NCI-H1694 treated with DMSO at 0.1 percent for 48 hours (cell line): ENCODE results near the gene RADIL.
"Not testable (repeated sequence)": the region's sequence is repeated elsewhere in the genome, so short reads cannot be mapped to it uniquely, and the experiment has no call there.

ENCODE experiments used
- DNase-seq: peaks from one replicate; lab custom pipeline; 2025; lab: John Stamatoyannopoulos, UW

Gene RADIL, protein sequence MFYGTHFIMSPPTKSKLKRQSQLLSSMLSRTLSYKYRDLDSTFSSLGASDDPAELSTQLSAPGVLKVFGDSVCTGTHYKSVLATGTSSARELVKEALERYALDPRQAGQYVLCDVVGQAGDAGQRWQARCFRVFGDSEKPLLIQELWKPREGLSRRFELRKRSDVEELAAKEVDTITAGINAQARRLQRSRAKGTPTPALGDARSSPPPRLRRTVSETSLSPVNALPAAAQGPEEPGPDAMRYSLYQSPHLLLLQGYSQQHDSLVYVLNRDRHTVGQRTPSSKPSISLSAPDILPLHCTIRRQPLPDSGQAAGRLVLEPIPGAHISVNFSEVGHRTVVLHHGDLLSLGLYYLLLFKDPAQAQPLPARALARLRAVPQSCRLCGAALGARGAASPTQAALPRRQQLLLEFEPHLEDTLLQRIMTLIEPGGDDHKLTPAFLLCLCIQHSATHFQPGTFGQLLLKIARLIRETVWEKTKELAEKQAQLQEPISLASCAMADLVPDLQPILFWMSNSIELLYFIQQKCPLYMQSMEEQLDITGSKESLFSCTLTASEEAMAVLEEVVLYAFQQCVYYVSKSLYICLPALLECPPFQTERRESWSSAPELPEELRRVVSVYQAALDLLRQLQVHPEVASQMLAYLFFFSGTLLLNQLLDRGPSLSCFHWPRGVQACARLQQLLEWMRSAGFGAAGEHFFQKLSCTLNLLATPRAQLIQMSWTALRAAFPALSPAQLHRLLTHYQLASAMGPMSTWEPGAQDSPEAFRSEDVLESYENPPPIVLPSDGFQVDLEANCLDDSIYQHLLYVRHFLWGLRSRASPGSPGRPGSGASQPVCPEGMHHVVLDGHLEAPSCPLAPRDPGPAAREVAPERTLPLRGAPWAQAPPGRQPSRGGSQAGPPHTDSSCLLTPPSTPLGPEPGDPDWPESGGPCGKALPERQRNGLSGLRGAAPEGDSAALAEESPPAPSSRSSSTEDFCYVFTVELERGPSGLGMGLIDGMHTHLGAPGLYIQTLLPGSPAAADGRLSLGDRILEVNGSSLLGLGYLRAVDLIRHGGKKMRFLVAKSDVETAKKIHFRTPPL

DNA sequence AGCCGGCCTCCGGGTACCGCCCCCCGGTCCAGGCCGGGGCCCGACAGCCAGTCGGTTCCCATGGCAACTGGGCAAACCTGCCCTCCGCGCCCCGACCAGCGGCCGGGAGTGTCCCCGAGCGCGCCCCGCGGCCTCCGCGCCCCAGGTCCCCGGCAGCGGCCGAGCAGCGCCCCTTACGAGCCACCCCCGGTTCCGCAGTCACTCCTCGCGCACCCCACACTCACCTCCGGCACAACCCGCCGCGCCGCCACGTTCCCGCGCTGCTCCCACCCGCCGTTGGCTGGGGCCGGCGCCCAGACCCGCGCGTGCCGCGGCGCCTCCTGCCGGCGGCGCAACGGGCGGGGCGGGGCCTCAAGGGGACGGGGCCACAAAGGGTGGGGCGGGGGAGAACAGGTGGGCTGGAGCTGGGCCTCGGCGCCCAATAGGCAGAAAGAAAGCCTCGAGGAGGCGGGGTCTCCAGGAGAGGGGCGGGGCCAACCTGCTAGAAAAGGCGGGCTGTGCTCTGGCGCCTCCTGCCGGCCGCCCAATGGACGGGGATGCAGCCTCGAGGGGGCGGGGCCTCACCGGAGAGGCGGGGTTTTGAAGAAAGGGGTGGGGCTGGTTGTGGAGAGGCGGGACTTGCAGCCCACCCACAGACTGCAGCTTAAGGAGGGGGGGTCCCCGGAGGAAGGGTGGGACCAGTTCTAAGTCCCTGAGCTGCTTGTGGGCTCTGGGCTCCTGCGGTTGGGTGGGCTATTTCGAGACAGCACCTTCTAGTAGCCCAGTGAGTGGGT is at the start of gene RADIL:
TSS of gene RADIL (minus strand) at position 345 of the 773 bp plus-strand sequence. CDS start 5,577 bp downstream, outside the sequence.
- peak; percentile 90 for DNase-seq

DNA sequence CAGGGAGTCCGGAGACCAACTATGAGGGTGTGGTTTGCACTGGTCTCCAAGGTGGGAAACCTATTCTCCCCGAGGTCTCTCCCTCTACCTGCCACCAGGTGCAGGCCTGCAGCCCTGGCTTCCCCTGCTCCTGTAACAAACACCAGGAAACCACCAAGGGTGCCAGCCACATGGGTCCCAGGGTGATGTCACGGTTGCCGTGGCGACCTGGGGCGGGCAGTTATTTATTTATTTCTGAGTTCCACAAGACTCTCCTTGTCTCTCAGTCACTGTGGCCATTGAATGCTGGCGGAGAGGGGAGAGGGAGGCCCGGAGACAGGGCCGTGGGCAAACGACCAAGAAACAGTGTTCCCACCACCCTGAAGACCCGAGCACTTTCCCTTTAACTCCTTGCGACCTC is 48.4 kb upstream of the RADIL start:
- no peak for DNase-seq

DNA sequence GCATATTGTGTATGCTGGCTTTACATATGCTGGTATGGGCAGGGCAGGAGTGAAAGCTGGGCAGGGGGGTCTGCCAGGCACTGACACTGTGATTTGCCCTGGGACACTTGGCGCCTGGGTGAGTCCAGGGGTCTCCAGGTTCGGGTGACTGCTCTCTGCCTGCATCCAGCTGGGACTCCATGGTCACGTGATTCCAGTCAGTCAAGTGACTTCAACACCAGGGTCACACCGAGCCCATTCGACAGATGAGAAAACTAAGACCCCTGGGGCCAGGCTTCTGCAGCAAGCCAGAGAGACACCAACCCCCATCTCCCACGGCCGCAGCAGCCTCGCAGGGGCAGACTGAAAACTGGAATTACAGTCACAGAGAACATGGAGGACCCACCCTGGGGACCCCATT is 45.5 kb upstream of the RADIL start:
- no peak for DNase-seq

DNA sequence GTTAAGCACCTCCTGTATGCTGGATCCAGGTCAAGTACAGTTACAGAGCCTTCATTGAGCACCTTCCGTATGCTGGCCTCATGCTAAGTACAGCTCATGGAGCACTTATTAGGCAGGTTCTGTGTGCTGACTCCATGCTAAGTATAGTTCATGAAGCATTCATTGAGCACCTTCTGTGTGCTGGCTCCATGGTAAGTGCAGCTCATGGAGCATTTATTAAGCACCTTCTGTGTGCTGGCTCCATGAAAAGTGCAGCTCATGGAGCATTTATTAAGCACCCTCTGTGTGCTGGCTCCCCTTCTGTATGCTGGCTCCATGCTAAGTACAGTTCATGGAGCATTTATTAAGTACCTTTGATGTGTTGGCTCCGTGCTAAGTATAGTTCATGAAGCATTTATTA is 44.9 kb upstream of the RADIL start:
- DNase-seq = no peak

DNA sequence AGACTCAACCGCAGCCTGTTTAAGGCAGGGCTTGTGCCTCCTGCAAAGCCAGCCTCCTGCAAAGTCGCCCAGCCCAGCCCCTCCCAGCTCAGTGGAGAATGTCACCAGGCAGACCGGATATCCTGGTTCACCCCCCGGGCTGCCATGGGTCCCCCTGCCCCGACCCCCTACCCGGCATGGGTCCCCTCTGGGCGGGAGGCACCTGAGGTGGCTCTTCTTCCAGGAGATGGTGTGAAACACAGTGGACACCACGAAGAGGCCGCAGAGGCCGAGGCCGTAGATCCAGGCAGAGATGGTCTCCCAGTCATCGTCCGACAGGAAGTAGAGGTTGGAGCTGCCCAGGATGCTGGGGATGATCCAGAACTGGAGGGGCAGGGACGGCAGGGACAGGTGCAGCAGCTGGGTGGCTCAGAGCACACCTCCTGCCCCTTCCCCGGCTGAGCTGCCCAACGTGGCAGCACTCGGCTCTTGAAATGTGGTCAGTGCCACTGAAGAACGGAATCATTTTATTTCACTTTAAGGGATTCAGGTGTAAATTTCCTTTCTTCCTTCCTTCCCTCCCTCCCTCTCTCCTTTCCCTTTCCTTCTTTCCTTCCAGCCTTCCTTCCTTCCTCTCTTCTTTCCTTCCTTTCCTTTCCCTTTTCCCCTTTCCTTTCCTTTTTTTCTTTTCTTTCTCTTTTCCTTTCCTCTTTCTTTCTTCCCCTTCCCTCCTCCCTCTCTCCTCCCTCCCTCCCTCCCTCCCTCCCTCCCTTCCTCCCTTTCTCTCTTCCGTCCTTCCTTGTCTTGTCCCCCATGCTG is 36.7 kb upstream of the RADIL start:
- DNase-seq = no peak

DNA sequence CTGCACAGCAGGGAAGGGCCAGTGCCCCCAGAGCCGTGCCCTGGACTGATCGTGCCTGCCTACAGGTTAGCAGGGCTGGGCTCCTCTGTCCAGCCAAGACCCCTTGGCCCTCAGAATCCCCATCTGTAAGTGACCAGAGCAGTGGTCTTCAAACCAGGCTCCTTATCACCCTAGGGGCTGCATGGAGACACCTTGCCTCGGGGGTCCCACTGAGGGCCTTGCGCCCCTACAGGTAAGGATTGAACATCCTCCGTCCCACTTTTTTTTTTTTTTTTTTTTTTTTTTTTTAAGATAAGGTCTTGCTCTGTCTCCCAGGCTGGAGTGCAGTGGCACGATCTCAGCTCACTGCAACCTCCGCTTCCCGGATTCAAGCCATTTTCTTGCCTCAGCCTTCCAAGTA is 32.6 kb upstream of the RADIL start:
- DNase-seq = no peak

DNA sequence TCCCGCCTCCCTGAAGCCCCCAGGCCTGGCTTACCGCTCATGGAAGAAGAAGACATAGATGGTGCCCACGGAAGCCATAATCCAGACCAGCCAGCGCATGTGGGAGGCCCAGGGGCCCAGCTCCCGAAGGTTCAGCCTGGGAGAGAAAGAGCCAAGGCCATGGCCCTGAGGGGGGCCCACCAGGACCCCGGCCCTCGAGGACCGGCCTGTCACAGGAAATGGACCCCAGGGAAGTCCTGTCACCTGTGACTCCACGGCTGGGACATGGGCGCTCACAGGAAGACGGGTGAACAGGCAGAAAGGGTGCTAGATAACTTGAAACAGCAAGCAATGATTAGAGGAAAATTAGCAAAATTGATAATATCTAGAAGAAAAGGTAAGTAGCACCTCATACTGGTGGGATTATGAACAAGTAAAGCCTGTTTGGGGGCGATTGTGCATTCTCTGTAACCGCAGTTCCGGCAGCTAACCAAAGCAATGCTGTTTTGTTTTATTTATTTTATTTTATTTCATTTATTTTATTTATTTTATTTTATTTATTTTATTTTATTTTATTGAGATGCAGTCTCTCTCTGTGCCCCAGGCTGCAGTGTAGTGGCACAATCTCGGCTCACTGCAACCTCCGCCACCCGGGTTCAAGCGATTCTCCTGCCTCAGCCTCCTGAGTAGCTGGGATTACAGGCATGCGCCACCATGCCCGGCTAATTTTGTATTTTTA is 27.8 kb upstream of the RADIL start:
- no peak for DNase-seq

DNA sequence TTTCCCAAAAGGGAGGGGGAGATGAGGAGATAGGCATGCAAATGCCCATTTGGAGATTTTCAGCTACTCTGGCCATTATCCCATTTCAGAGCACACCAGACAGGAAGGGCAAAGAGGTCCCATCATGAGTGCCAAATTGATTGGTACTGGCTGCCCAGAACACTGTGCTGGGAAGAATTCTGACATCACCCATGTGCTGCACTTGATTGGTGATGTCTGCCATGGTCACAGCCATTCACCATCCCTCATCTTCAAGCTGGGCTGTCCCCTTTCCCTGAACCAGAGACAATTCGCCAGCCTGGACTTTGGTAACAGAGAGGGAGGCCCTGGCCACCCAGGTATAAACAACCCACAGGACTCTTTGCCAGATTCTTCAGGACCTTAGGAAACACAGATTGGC is 23.2 kb upstream of the RADIL start:
- DNase-seq = no peak

DNA sequence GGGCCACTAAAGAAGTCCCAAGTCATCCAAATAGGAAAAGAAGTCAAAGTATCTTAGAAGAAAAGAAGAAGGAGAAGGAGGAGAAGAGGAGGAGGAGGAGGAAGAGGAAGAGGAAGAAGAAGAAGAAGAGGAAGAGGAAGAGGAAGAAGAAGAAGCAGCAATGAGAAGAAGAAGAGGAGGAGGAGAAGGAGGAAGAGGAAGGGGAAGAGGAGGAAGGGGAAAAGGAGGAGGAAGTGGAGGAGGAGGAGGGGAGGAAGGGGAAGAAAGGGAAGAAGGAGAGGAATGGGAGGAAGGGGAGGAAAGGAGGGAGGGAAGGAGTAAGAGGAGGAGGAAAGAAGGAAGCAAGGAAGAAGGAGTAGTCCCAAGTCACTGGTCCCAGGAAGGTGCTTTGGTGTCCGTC is 21.7 kb upstream of the RADIL start:
- DNase-seq = no peak

DNA sequence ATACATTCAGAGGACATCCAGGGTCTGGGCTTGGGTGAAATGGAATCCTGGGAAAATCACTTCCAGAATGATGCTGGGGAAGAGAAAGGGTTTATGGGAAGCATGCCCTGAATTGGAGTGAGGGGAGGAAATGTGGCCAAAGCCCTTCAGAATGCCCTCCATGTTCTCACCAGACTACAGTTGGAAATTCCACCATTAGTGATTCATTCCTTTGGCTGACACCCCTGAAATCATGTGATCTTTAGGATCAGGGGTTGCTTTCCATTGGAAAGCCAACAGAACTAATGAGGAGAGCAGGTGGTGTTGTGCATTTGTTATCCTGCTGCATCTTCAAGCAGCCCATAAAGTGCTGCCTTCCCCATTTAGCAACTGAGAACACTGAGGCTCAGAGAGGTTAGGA is 20.8 kb upstream of the RADIL start:
- DNase-seq = no peak

DNA sequence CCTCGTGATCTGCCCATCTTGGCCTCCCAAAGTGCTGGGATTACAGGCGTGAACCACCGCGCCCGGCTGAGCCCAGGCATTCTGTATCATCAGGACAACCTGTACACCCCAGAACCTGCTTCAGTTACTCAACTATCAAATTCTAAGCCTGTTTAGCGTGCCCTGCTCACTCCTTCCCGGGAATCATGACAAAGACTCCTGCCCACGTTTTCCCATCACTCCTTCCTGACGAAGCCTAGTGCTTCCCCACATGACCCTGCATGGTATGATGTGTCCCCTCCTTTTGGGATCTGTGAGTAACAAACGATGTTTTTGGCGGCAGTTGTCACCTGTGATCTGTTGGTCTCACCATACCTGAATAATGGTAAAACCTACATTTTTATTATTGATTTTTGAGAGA is 12.2 kb upstream of the RADIL start:
- DNase-seq = no peak

DNA sequence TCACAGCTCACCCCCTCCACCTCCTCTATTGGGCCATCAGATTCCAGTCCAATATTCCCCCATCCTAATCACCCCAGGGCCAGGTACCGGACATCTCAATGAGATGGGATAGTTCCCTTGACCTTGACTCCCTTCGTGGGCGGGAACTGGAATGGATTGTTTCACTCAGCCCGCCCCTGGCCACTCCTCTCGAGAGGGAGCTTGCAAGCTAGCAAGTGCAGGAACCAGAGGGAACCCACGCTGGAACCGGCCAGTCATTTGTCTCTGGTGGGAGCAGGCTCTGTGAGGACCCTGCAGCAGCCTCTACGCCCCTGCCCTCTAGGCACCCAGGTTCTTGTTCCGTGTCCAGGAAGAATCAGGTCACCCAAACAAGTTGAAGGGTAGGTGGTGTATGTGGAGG is 11.0 kb upstream of the RADIL start:
- DNase-seq = no peak

DNA sequence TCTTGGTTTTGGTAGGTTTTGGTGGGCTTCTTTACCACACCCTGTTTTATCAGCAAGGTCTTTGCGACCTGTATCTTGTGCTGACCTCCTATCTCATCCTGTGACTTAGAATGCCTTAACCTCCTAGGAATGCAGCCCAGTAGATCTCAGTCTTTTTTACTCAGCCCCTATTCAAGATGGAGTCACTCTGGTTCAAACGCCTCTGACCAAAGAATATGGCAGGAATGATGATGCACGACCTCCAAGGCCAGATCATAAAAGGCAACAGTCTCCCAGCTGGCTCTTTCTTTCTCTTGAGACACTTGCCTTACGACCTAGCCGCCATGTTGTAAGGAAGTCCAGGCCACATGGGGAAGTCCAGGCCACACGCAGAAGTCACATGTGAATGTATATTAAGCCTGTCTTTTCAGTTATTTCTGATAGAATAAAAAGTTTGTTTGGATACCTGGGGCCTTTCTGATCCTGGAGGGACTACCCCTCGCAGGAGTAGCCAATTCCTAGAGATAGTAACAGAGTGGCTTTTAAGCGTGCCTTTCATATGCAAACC is 10.5 kb upstream of the RADIL start:
- no peak for DNase-seq

DNA sequence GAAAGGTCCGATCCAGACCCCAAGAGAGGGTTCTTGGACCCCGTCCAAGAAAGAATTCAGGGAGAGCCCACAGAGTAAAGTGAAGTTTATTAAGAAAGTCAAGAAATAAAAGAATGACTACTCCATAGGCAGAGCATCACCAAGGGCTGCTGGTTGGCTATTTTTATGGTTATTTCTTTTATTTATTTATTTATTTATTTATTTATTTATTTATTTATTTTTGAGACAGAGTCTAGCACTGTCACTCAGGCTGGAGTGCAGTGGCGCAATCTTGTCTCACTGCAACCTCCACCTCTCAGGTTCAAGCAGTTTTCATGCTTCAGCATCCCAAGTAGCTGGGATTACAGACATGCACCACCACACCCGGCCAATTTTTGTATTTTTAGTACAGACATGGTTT is 9.7 kb upstream of the RADIL start:
- not testable (repeated sequence) for DNase-seq

DNA sequence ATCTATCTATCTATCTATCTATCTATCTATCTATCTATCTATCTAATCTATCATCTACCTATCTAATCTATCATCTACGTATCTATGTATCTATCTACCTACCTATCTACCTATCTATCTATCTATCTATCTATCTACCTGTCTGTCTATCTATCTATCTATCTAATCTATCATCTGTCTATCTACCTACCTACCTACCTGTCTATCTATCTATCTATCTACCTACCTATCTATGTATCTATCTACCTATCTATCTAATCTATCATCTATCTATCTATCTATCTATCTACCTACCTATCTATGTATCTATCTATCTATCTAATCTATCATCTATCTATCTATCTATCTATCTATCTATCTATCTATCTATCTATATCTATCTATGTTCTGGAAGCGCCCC is 8.0 kb upstream of the RADIL start:
- not testable (repeated sequence) for DNase-seq

DNA sequence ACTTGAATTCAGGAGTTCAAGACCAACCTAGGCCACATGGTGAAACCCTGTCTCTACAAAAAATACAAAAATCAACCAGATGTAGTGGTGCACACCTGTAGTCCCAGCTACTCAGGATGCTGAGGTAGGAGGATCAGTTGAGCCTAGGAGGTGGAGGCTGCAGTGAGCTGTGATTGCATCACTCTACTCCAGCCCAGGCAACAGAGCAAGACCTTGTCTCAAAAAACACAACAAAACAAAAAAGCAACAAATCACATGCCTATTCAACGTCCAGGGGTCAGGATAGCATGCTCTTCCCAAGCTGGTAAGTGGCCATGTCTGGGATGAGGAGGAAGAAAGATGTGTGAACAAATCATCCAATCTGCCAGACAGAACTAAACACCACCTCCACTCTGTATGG is 6.2 kb upstream of the RADIL start:
- DNase-seq = no peak

DNA sequence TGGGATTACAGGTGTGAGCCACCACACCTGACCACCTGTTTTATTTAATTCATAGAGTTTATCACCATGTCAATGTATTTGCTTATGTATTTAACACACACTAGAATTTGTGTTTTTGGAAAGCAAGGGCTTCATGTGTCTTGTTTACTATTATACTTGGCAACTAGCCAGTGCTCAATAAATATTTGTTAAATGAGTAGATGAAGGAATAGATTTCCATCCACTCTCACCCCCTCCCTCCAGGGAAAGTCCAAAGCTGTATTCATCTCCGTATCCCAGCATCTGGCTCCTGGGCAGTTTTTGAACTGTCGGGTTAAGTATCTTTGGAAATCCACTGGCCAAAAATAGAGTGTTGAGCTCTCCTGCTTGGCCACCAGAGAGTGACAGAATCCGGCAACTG is 4.6 kb upstream of the RADIL start:
- DNase-seq = no peak

DNA sequence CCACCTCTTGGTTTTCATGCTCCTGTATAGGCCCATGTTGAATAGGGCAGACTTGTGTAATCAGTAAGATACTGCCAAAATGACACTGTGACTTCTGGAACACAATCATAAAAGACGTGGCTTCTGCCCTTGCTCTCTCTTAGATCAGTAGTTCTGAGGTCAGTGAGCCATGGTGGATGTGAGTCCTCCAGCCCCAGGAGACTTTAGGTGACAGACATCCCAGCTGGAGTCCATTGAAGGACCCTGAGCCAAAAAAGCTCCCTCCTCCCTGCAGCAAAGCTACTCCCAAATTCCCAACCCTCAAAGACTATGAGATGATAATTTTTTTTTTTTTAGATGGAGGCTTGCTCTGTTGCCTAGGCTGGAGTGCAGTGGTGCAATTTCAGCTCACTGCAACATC is 3.2 kb upstream of the RADIL start:
- no peak for DNase-seq

DNA sequence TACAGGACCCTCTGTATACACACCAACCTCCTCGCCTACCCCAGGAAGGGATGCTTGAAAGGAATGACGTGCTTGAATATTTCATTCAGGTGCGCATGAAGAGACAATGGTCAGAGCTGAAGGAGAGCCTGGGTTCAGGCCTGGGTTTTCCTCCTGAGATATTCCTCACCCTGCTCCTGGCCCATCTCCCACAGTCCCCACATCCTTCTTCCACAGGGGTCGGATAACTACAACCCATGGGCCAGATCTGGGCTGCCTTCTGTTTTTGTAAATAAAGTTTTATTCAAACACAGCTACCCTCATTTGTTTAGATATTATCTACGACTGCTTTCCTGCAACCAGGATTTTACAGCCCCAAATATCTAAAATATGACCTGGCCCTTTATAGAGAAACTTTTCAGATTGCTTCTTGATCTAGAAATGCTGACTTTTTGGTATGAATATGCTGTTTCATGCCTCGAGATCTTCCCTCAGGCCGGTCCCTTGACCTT is 1.8 kb upstream of the RADIL start:
- DNase-seq = no peak

DNA sequence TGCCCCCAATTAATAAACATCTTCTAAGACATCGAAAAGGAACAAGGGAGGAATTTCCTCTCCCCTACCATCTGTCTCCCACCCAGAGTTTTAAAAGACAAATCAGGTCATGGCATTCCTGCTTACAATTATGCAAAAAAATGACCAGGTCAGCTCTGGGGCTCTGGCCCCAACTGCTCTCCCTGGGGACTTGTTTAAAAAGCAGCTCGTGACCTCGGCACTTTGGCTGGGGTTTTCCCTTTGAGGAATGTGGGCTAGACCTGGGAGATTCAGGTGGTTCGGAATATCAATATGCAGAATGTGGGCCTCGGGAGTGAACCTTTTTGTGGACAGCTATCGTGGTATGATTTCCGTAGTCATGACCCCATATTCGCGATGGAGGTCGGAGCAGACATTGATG is 648 bp upstream of the RADIL start:
- DNase-seq = no peak
